K562 (cell line): ENCODE measurements around the gene CTCF. TPM values are rescaled to one million over a fixed set of nuclear protein-coding genes. Genes with fewer than 3 reads are reported as not detected.

ENCODE experiments used
- CTBP1 ChIP-seq: fragments of 450-650 bp; IDR thresholded peaks from 2 replicates; pipeline ENCODE4 v1.6.1; 2016; ENCODE audit warnings: borderline replicate concordance
- EHMT2 ChIP-seq: fragments of 450-650 bp; IDR thresholded peaks from 2 replicates; pipeline ENCODE4 v1.6.1; 2018; ENCODE audit warnings: antibody characterized with exemption
- FOSL1 ChIP-seq: fragments of 200-800 bp; sonication (Bioruptor generic); conservative IDR thresholded peaks from 2 replicates; pipeline ENCODE4 v1.6.1; 2016; ENCODE audit warnings: missing genetic modification characterization, missing compliant biosample characterization
- NR3C1 ChIP-seq: sonication (generic); formaldehyde crosslinking; IDR thresholded peaks from 2 replicates; pipeline ENCODE4 v1.8.1; 2022; ENCODE audit warnings: missing genetic modification reagents
- SIN3A ChIP-seq, 2 experiments: fragments of 150-350 bp in 1 of 2; IDR thresholded peaks; 2 replicates each; pipeline ENCODE4 v1.6.1; 2011 to 2016; ENCODE audit warnings: borderline replicate concordance in 2 of 2, low read depth in 2 of 2, low read length in 2 of 2, mild to moderate bottlenecking in 2 of 2, moderate library complexity in 2 of 2; ENCODE audit not compliant: control insufficient read depth in 1 of 2
- SMAD4 ChIP-seq: fragments of 250-450 bp; sonication (Bioruptor Pico); conservative IDR thresholded peaks from 2 replicates; pipeline ENCODE4 v1.8.0; 2021; ENCODE audit warnings: inconsistent platforms, mild to moderate bottlenecking, moderate library complexity
- TGIF2 ChIP-seq: sonication (generic); formaldehyde crosslinking; IDR thresholded peaks from 2 replicates; pipeline ENCODE4 v1.8.1; 2022; ENCODE audit warnings: mild to moderate bottlenecking, missing genetic modification reagents, moderate library complexity
- ZNF197 ChIP-seq: fragments of 200-800 bp; sonication (Bioruptor generic); IDR thresholded peaks from 2 replicates; pipeline ENCODE4 v1.6.1; 2016; ENCODE audit warnings: low read depth, missing genetic modification characterization, missing compliant biosample characterization
- ZNF584 ChIP-seq: fragments of 200-800 bp; sonication (Bioruptor generic); IDR thresholded peaks from 2 replicates; pipeline ENCODE4 v1.6.1; 2016; ENCODE audit warnings: low read depth, mild to moderate bottlenecking, missing genetic modification characterization, missing compliant biosample characterization
- ZNF644 ChIP-seq: fragments of 200-800 bp; sonication (Bioruptor generic); IDR thresholded peaks from 2 replicates; pipeline ENCODE4 v1.6.1; 2016; ENCODE audit warnings: low read depth, missing genetic modification characterization, missing compliant biosample characterization
- polyA plus RNA-seq, 8 experiments: library from polyadenylated mRNA; depleted of rRNA in 4 of 8; stranded (reverse) in 5 of 8; unstranded in 3 of 8; fragments of >200 nt; fragmentation: Nextera tagmentation in 2 of 8; fragmentation: Illumina TruSeq in 1 of 8; extraction: Ambion mirVana in 2 of 8; extraction: Trizol in 1 of 8; gene quantifications; 2 replicates each; pipeline versions ENCODE4 v1.2.1 to v1.2.3, GENCODE V29; 2011 to 2014; ENCODE audit warnings: inconsistent platforms in 1 of 8, missing spikeins in 1 of 8
- total RNA-seq, 7 experiments: library from RNA; depleted of rRNA in 6 of 7; stranded (reverse); fragments of >200 nt in 6 of 7; fragmentation: Illumina TruSeq in 2 of 7; extraction: Trizol in 2 of 7; gene quantifications; 2 replicates each; pipeline versions ENCODE4 v1.2.1 to v1.2.3, GENCODE V29; 2011 to 2021; ENCODE audit warnings: low replicate concordance in 1 of 7
- TF ChIP-seq, protein P1 (sequence below), 3 experiments: fragments of 200-800 bp in 1 of 3; sonication (Bioruptor generic) in 1 of 3; sonication (generic) in 1 of 3; formaldehyde crosslinking in 1 of 3; IDR thresholded peaks; 2 replicates each; pipeline versions ENCODE4 v1.6.1 to v1.8.0; 2016 to 2022; ENCODE audit warnings: mild to moderate bottlenecking in 2 of 3, missing compliant biosample characterization in 2 of 3, missing genetic modification characterization in 2 of 3, missing genetic modification reagents in 1 of 3
- TF ChIP-seq, protein P2 (sequence below): sonication (generic); formaldehyde crosslinking; IDR thresholded peaks from 2 replicates; pipeline ENCODE4 v1.4.0; 2020; ENCODE audit warnings: mild to moderate bottlenecking, missing genetic modification reagents
- TF ChIP-seq, protein P3 (sequence below): sonication (generic); formaldehyde crosslinking; IDR thresholded peaks from 2 replicates; pipeline ENCODE4 v1.8.0; 2022; ENCODE audit warnings: mild to moderate bottlenecking, missing genetic modification reagents
- TF ChIP-seq, protein P4 (sequence below), 3 experiments: fragments of 200-800 bp in 1 of 3; fragments of 250-450 bp in 1 of 3; fragments of 450-650 bp in 1 of 3; sonication (Bioruptor Pico) in 1 of 3; sonication (Bioruptor generic) in 1 of 3; formaldehyde crosslinking in 1 of 3; IDR thresholded peaks; 2 replicates each; pipeline versions ENCODE4 v1.6.1 to v1.8.0; 2016 to 2022; ENCODE audit warnings: mild to moderate bottlenecking in 2 of 3, missing genetic modification characterization in 2 of 3, missing compliant biosample characterization in 1 of 3, moderate library complexity in 1 of 3

The CTCF gene
- total and polyA plus RNA-seq, 9 of the 15 experiments (the other 6 are each of a cell fraction or from before 2014, with no cell fraction given): 7.8 to 49.2 (median 33.9) TPM

DNA sequence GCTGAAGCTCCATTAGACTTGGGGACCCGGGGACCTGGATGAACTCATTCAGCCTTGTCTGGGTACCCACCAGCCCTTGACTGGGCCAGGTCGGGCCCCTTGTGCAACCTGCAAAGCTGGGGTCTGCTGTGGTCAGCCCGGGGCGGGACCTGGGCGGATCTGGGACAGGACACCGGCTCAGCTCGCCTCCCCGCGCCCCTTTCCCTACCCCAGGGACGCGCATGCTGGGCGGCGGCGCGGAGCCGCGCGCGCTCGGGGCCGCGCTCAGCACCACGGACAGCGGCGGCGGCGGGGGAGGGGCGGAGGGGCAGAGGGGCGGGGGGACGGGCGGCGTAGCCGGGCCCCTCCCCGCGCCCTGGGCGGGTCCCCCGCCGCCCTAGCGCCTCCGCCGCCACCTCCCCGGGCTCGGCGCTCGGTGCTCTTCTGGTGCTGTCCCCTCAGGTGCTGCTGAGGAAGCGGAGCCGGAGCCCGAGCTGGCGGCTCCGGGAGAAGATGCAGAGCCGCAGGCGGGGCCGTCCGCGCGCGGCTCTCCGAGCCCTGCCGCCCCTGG is 90.3 kb downstream of the CTCF start (continued):
- TF ChIP-seq EHMT2 (peak; percentile 81), CTBP1 (peak; percentile 25; the same call in 1 of the 2 replicates), ZNF197 (peak; percentile 89), FOSL1 (0 out of 2 replicates have a peak, but pooled peaks have one; percentile 18), ZNF584 (peak; percentile 63; the same call in 1 of the 2 replicates), SMAD4 (CRISPR knock-in tag) (0 out of 2 replicates have a peak, but pooled peaks have one; percentile 50), NR3C1 (no peak), ZNF644 (peak; percentile 75), SIN3A (IDR thresholded peaks at IDR 0.05; ENCODE audit: borderline replicate concordance in 2 of 2, control insufficient read depth in 1 of 2, low read depth in 2 of 2, low read length in 2 of 2) (0 out of 4 replicates have a peak, but pooled peaks of 1 of the 2 experiments have one; percentile 50), TGIF2 (no peak)
- TF ChIP-seq, protein P1, sequence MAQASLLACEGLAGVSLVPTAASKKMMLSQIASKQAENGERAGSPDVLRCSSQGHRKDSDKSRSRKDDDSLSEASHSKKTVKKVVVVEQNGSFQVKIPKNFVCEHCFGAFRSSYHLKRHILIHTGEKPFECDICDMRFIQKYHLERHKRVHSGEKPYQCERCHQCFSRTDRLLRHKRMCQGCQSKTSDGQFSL (CRISPR knock-in tag; IDR thresholded peaks at IDR 0.05): 0 out of 2 replicates have a peak, but pooled peaks have one; percentile 29
- TF ChIP-seq, protein P1 (tag; IDR thresholded peaks at IDR 0.05): no peak
- TF ChIP-seq, protein P2, sequence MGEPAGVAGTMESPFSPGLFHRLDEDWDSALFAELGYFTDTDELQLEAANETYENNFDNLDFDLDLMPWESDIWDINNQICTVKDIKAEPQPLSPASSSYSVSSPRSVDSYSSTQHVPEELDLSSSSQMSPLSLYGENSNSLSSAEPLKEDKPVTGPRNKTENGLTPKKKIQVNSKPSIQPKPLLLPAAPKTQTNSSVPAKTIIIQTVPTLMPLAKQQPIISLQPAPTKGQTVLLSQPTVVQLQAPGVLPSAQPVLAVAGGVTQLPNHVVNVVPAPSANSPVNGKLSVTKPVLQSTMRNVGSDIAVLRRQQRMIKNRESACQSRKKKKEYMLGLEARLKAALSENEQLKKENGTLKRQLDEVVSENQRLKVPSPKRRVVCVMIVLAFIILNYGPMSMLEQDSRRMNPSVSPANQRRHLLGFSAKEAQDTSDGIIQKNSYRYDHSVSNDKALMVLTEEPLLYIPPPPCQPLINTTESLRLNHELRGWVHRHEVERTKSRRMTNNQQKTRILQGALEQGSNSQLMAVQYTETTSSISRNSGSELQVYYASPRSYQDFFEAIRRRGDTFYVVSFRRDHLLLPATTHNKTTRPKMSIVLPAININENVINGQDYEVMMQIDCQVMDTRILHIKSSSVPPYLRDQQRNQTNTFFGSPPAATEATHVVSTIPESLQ: no peak
- TF ChIP-seq, protein P3, sequence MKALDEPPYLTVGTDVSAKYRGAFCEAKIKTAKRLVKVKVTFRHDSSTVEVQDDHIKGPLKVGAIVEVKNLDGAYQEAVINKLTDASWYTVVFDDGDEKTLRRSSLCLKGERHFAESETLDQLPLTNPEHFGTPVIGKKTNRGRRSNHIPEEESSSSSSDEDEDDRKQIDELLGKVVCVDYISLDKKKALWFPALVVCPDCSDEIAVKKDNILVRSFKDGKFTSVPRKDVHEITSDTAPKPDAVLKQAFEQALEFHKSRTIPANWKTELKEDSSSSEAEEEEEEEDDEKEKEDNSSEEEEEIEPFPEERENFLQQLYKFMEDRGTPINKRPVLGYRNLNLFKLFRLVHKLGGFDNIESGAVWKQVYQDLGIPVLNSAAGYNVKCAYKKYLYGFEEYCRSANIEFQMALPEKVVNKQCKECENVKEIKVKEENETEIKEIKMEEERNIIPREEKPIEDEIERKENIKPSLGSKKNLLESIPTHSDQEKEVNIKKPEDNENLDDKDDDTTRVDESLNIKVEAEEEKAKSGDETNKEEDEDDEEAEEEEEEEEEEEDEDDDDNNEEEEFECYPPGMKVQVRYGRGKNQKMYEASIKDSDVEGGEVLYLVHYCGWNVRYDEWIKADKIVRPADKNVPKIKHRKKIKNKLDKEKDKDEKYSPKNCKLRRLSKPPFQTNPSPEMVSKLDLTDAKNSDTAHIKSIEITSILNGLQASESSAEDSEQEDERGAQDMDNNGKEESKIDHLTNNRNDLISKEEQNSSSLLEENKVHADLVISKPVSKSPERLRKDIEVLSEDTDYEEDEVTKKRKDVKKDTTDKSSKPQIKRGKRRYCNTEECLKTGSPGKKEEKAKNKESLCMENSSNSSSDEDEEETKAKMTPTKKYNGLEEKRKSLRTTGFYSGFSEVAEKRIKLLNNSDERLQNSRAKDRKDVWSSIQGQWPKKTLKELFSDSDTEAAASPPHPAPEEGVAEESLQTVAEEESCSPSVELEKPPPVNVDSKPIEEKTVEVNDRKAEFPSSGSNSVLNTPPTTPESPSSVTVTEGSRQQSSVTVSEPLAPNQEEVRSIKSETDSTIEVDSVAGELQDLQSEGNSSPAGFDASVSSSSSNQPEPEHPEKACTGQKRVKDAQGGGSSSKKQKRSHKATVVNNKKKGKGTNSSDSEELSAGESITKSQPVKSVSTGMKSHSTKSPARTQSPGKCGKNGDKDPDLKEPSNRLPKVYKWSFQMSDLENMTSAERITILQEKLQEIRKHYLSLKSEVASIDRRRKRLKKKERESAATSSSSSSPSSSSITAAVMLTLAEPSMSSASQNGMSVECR (CRISPR knock-in tag): peak; percentile 47; the same call in 1 of the 2 replicates
- TF ChIP-seq, protein P4, sequence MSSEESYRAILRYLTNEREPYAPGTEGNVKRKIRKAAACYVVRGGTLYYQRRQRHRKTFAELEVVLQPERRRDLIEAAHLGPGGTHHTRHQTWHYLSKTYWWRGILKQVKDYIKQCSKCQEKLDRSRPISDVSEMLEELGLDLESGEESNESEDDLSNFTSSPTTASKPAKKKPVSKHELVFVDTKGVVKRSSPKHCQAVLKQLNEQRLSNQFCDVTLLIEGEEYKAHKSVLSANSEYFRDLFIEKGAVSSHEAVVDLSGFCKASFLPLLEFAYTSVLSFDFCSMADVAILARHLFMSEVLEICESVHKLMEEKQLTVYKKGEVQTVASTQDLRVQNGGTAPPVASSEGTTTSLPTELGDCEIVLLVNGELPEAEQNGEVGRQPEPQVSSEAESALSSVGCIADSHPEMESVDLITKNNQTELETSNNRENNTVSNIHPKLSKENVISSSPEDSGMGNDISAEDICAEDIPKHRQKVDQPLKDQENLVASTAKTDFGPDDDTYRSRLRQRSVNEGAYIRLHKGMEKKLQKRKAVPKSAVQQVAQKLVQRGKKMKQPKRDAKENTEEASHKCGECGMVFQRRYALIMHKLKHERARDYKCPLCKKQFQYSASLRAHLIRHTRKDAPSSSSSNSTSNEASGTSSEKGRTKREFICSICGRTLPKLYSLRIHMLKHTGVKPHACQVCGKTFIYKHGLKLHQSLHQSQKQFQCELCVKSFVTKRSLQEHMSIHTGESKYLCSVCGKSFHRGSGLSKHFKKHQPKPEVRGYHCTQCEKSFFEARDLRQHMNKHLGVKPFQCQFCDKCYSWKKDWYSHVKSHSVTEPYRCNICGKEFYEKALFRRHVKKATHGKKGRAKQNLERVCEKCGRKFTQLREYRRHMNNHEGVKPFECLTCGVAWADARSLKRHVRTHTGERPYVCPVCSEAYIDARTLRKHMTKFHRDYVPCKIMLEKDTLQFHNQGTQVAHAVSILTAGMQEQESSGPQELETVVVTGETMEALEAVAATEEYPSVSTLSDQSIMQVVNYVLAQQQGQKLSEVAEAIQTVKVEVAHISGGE (CRISPR knock-in tag; IDR thresholded peaks at IDR 0.05): peak in 1 of 3 experiments; percentile 82; a peak in 2 of 6 replicates
